Measurements from ENCODE around the gene CABP7. TPM values are rescaled to one million over a fixed set of nuclear protein-coding genes. Genes with fewer than 3 reads are reported as not detected.

Gene CABP7
- total and polyA plus RNA-seq, 4 donors = 0.08 TPM; not detected in 3

DNA sequence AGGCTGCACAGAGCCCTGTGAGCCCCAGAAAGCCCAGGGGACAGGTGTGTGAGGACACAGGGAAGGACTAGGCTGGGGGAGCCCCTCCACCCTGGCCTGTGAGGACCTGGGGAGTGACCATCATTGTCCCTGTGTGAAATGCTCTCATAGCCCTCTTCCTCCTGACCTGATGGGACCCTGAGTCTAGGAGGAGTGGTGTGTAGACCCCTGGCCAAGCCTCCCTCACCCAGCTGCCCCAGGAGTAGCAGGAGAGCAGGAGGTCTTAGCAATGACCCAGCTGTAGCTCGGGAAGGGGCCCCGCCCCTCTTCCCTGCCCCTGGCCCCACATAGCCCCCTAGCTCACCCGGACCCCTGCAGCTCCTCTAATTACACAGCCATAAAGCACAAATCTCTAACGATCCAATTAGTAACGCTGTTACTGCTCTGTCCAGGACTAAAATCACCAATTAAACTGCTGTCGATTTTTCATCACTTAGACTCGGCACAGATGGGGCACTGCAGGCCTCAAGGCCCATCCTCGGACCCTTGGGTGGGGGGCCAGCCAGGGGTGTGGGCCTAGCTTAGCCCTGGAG, 6.6 kb upstream of the CABP7 start:
- TF ChIP-seq YY1 (IDR thresholded peaks at IDR 0.05) (no peak), HNF4A (conservative IDR thresholded peaks at IDR 0.05) (no peak), TAF1 (conservative IDR thresholded peaks at IDR 0.05) (no peak), RAD21 (IDR thresholded peaks at IDR 0.05) (no peak), NR2F2 (IDR thresholded peaks at IDR 0.05) (no peak), SP1 (IDR thresholded peaks at IDR 0.05) (no peak), HNF4G (IDR thresholded peaks at IDR 0.05) (no peak), FOXA1 (IDR thresholded peaks at IDR 0.05) (no peak), FOXA2 (IDR thresholded peaks at IDR 0.05) (no peak), JUND (IDR thresholded peaks at IDR 0.05) (no peak), EGR1 (IDR thresholded peaks at IDR 0.05; ENCODE audit: low read depth in 2 of 2) (no peak), RXRA (IDR thresholded peaks at IDR 0.05) (no peak), GABPA (IDR thresholded peaks at IDR 0.05 in 1 of 2, conservative IDR thresholded peaks at IDR 0.05 in 1 of 2) (no peak)
- TF ChIP-seq, protein P1, sequence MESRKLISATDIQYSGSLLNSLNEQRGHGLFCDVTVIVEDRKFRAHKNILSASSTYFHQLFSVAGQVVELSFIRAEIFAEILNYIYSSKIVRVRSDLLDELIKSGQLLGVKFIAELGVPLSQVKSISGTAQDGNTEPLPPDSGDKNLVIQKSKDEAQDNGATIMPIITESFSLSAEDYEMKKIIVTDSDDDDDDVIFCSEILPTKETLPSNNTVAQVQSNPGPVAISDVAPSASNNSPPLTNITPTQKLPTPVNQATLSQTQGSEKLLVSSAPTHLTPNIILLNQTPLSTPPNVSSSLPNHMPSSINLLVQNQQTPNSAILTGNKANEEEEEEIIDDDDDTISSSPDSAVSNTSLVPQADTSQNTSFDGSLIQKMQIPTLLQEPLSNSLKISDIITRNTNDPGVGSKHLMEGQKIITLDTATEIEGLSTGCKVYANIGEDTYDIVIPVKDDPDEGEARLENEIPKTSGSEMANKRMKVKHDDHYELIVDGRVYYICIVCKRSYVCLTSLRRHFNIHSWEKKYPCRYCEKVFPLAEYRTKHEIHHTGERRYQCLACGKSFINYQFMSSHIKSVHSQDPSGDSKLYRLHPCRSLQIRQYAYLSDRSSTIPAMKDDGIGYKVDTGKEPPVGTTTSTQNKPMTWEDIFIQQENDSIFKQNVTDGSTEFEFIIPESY (IDR thresholded peaks at IDR 0.05) = no peak
- TF ChIP-seq, protein P2, sequence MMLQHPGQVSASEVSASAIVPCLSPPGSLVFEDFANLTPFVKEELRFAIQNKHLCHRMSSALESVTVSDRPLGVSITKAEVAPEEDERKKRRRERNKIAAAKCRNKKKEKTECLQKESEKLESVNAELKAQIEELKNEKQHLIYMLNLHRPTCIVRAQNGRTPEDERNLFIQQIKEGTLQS (IDR thresholded peaks at IDR 0.05) = no peak
- TF ChIP-seq, protein P3, sequence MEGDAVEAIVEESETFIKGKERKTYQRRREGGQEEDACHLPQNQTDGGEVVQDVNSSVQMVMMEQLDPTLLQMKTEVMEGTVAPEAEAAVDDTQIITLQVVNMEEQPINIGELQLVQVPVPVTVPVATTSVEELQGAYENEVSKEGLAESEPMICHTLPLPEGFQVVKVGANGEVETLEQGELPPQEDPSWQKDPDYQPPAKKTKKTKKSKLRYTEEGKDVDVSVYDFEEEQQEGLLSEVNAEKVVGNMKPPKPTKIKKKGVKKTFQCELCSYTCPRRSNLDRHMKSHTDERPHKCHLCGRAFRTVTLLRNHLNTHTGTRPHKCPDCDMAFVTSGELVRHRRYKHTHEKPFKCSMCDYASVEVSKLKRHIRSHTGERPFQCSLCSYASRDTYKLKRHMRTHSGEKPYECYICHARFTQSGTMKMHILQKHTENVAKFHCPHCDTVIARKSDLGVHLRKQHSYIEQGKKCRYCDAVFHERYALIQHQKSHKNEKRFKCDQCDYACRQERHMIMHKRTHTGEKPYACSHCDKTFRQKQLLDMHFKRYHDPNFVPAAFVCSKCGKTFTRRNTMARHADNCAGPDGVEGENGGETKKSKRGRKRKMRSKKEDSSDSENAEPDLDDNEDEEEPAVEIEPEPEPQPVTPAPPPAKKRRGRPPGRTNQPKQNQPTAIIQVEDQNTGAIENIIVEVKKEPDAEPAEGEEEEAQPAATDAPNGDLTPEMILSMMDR (IDR thresholded peaks at IDR 0.05; ENCODE audit: low read depth, low read length, missing input control) = no peak
- TF ChIP-seq, protein P4, sequence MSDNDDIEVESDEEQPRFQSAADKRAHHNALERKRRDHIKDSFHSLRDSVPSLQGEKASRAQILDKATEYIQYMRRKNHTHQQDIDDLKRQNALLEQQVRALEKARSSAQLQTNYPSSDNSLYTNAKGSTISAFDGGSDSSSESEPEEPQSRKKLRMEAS (IDR thresholded peaks at IDR 0.05) = no peak
- TF ChIP-seq, protein P5, sequence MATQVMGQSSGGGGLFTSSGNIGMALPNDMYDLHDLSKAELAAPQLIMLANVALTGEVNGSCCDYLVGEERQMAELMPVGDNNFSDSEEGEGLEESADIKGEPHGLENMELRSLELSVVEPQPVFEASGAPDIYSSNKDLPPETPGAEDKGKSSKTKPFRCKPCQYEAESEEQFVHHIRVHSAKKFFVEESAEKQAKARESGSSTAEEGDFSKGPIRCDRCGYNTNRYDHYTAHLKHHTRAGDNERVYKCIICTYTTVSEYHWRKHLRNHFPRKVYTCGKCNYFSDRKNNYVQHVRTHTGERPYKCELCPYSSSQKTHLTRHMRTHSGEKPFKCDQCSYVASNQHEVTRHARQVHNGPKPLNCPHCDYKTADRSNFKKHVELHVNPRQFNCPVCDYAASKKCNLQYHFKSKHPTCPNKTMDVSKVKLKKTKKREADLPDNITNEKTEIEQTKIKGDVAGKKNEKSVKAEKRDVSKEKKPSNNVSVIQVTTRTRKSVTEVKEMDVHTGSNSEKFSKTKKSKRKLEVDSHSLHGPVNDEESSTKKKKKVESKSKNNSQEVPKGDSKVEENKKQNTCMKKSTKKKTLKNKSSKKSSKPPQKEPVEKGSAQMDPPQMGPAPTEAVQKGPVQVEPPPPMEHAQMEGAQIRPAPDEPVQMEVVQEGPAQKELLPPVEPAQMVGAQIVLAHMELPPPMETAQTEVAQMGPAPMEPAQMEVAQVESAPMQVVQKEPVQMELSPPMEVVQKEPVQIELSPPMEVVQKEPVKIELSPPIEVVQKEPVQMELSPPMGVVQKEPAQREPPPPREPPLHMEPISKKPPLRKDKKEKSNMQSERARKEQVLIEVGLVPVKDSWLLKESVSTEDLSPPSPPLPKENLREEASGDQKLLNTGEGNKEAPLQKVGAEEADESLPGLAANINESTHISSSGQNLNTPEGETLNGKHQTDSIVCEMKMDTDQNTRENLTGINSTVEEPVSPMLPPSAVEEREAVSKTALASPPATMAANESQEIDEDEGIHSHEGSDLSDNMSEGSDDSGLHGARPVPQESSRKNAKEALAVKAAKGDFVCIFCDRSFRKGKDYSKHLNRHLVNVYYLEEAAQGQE (IDR thresholded peaks at IDR 0.05) = no peak
- Histone ChIP-seq H3K9me3 (ENCODE audit: control insufficient read depth in 4 of 4, low read length in 3 of 4) (no peaks in the 10 kb centered on the region), H3K9ac (ENCODE audit: low read depth in 1 of 2, low read length in 2 of 2) (no peak overlapping the region), H3K36me3 (ENCODE audit: control insufficient read depth in 4 of 4, insufficient read depth in 3 of 4, low read depth in 1 of 4, low read length in 3 of 4) (no peaks in the 10 kb centered on the region), H3K4me3 (ENCODE audit: low read depth in 1 of 3, low read length in 3 of 3) (no peak overlapping the region), H3K27me3 (ENCODE audit: control insufficient read depth in 4 of 4, insufficient read depth in 4 of 4, low read length in 3 of 4) (peaks cover 0 to 2% (median 0%) of the 10 kb centered on the region in 4 donors), H3K27ac (ENCODE audit: low read depth in 1 of 2, low read length in 2 of 2) (no peak overlapping the region), H3K4me1 (ENCODE audit: control insufficient read depth in 4 of 4, insufficient read depth in 4 of 4, low read length in 3 of 4) (no peaks in the 10 kb centered on the region)
- 61% methylated on average over 8 of the region's 8 CpGs for WGBS
- no peak for DNase-seq (ENCODE audit: low spot score)
